GM19455 (cell line): ENCODE data around the gene NAT8L.

Source experiments
- ATAC-seq: cut with Tn5 transposase; IDR thresholded peaks from one replicate; pipeline ENCODE4 v1.9.1; 2021; ENCODE audit not compliant: unreplicated experiment

Gene NAT8L

DNA sequence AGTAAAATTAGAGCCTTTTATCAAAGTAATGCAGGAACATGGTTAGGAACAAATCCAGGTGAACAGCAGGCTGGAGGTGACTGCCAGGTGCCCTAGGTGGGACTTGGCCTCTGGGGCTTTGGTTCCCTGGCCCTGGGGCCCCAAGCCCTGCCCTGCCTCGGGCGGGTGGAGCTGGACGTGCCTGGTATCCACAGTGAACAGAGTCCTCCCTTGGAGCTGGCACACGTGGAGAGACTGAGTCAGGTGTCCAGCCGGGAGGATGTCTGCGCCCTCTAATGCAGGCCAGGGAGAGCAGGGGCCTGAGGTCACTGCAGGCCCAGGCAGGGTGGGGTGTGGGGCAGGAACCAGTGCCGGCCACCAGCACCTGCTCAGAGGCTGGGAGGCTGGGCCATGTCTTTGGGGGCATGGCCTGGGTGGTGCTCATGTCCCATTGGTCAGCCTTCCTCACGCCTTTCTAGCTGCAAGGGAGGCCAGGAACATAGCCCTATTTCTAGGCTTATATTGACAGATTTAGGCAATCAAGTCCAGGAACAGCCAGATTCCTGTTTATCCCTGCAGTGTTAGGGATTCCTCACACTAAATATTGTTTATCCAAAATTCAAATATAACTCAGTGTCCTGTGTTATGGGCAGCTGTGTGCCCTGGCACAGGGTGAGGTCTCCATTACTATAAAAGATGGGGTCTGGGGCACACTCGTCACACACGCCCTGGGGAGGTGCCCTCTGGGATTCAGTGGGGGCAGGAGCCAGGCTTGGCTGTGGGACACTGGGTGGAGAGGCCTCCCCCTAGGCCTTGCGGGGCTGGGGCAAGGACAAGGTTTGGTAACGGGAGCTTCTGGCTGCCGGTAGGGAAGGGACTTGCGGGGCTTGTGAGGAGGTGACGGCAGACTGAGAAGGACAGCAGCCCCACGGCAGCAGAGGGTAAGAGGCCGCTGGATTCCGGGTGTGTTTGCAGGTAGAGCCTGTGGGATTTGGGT is 14.3 kb upstream of the NAT8L start:
- ATAC-seq = no peak

DNA sequence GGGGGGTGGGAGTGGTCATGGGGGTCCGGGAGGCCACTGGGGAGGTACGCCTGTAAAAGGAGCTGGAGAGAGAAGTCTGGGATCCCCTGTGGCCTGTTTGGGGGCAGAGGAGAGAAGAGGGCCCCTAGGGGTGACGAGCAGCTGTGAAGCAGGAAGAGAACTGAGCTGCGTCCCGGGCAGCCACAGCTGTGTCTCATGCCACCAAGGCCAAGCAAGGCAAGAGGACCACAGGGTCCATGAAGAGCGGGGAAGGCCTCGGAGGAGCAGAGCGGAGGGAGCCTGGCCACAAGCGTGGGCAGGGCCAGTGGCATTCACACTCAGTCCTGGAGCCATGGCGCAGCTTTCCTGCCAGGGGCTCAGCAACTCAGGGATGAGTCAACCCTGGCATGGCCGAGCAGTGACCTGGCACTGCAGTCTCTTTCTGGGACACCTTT is 13.6 kb upstream of the NAT8L start:
- no peak for ATAC-seq

DNA sequence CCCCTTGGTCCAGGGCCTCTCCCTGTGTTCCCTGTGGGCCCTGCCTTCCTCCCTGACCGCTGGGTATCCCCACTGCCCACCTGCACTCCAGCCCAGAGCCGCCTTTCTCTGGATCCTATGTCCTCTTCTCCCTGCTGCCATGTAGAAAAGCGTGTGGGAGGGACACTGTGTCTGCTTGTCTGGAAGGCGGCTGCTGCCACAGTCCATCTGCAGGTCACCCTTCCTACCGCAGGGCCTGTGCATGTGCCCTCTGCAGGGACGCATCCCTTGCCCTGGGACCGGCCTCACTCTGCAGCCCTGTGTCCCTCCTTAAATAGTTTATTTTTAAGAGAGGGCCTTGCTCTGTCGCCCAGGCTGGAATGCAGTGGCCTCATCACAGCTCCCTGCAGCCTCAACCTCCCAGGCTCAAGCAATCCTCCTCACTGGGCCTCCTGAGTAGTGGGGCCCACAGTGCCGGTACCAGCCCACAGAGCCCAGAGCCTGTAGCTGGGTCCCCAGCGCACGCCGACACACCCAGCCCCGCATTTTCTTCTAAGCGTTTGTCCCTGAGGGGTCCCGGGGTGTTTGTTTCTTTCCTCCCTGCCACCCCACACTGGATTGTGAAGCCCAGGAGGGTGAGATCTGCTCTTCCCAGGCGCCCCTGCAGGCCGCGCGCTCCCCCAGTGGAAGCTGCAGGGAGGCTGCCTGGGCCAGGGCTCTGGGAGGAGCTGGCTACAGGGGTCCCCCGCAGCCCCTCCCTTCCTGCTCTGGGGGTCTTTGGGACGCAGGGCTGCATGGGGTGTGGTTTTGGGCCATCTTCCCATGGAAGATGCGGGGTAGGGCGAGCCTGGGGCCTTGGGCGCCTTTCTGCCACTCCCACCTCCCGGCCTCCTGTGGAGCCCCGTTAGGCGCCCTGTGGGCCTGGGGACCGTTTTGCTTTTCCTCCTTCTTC is 12.8 kb upstream of the NAT8L start:
- no peak for ATAC-seq

DNA sequence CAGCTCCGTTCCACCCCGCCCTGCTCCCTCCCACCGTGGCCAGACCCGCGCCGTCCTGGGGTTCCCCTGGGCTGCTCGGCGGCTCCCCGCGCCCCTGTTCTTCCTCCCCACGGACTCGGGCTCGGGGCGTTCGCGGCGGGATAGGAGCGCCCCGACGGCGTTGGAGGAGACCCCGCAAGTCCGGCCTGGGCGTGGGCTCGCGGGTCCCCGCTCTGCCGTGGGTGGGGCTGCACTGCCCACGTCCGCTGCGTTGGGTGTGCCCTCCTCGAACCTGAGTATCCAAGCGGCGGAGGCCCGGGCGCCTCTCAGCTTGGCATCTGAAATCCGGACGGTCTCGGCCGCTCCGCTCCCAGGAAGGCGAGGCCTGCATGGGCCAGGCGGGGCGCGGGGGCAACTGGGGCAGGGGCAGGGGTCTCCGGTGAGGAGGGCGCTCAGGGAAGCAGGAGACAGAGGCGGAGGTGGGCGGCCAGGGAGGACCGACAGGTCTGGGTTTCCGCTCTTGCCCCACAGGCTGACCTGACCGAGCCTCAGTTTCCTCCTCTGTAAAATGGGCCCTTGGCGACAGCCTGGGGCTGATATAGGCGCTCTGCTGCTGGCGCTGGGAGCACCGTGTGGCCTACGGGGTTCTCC is 12.0 kb upstream of the NAT8L start:
- no peak for ATAC-seq

DNA sequence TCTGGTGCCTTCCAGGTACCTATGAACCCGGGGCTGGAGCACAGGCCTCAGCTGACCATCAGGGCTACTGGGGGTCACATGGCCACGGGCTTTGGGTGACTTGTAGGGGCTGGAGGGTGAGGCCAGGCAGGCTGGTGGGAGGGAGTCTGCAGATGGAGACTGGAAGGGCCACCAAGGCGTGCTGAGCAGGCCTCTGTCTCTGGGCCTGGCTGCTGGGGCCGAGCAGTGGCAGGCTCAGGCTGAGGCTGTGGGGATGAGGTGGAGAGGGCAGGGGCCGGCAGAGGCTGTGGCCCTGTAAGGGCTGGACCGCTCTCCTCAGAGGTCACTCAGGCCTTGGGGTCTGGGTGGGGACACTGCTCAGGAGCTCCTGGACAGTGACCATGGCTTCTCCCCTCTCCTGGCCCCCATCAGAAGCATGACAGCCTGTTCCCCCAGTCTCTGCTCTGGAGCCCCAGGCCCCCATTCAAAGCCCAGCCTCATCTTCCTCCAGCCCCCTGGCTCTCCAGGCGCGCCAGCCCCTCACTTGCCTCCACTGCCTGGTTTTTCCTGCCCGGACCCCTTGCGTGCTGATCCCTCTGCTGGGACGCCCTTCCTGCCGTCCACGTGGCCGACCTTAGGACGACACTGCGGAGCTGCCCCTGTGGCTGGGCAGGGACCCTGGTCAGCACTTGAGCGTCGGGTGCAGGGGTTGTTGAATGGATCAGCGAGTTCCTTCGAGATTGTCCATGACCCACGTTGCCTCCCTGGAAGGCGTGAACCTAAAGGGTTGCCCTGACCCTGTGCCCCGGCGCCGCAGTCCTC is 11.1 kb upstream of the NAT8L start:
- ATAC-seq = no peak

DNA sequence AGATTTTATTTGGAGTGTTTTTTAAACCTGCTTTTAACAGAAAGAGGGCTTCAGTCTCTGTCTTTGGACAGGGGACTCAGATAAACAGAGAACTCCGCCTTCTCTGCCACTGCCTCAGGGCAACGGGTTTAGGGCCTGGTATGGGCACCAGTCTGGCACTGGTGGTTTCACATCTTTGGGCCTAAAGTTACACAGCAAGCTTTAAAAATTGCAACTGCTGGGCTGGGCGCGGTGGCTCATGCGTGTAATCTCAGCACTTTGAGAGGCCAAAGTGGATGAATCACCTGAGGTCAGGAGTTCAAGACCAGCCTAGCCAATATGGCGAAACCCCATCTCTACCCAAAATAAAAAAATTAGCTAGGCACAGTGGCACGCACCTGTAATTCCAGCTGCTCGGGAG is 10.3 kb upstream of the NAT8L start:
- no peak for ATAC-seq

DNA sequence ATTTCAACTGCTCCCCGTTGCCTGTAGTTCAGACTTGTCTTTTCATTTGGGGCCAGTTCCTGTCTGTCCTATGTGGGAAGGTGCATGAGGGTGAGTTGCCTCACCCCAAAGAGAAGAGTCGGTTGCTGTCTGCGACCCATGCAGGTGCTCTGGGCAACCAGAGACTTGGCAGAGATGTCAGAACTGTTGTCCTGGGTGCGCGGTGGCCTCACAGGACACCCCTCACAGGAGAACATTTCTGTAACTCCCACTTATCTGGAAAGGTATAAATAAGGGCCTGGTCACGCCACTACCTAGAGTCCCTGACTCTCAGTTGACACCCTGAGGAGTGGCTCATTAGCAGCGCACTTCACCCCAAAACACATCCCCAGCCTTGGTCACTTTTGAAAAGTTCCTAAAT is 9.7 kb upstream of the NAT8L start:
- ATAC-seq = no peak

DNA sequence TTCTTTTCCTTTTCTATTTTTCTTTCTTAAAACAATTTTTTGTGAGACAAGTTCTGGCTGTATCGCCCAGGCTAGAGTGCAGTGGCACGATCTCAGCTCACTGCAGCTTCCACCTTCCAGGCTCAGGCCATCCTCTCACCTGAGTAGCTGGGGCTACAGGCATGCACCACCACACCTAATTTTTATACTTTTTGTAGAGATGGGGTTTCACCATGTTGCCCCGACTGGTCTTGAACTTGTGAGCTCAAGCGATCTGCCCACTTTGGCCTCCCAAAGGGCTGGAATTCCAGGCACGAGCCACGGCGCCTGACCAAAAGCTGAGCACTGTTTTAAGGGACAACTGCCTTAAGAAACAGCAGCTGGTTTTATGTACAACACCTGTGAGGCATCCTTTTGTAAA is 9.3 kb upstream of the NAT8L start:
- ATAC-seq = no peak

DNA sequence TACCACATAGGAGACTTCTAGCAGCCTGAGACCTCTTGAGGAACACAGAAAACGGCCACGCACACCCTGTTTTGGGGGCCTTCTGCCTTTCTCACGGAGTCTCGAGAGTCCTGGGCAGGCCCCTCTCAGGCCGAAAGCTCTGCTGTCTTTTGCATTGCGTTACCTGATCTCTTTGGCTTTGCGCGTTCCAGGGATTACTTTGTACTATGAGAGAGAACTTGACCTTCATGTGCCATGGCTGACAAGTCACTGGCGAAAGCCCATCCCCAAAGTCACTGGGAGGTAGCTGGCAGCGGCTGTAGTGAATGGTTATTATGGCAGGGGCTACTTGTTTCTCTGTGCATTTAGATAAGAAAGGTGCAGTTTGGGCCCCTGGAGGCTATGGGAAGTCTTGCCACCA is 8.0 kb upstream of the NAT8L start:
- ATAC-seq = no peak

DNA sequence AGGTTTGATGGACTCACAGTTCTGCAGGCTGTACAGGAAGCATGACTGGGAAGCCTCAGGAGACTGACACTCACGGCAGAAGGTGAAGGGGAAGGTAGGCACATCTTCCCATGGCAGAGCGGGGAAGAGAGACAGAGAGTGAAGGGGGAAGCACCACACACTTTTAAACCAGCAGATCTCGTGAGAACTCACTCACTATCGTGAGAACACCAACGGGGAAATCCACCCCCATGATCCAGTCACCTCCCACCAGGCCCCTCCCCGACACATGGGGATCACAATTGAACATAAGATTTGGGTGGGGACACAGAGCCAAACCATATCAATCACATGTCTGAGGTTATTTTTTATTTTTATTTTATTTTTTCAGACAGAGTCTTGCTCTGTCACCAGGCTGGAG is 4.9 kb upstream of the NAT8L start:
- ATAC-seq = no peak

DNA sequence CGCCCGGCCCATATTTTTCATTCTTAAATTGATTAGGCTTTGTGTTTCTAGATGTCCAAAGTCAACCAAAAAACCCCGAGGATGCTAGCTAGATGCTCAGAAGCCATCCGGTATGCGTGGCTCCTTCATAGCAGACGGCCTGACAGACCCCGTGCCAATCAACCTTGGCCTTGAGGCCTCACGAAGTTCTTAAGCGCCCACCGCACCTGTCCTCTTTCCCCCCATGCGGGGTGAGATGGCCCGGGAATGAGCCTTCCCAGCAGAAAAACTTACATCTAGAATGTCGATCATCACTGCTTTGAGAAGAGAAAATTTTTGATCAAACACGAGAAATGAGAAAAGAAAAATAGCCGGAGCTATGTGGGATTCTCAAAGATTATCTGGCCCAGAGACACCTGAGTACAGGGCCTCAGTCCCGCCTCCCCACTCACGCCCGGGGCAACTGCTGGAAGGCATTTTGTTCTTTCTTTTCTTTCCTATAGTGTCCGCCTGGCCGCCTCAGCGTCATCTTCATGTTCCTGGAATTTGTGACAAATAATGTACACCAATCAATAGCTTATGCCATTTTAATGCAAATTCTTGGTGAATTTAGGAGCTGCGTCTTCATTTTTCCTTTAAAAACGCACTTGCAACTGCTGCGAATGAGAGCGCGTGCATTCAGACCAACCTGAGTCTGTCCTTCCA is 1.6 kb upstream of the NAT8L start:
- no peak for ATAC-seq

DNA sequence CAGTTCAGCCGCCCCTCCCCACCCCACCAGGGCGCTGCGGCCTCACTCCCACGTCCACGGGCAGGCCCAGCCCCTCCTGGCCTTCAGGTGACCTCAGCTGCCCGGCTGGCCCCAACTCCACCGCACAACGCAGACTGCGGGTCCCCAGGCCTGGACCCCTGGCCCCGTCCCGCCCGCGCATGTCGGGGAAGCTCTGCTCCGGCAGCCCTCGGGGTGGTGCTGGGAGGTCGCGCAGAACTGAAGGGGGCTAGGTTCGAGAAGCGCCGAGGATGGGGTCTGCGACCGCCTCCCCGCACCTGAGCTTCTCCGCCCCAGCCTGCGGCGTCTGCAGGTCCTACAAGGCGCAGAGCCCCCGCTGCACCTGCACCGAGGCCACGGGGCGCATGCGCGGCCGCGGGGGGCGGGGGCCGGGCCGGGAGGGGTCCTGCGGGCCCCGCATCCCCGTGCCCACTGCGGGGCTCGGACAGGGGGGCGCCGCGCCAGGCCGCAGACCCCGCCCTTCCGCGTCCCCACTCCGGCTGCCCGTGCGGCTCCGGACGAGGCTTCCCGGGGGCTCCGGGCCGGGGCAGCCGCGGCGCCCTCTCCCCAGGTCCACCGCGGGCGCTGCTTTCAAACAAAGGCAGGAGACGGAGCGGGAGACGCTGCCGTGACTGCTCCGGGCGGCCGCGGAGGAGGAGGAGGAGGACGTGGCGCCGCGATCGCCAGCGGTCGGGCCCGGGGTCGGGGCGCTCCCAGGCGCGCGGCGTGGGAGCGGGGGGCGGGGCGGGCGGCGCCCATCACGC is 672 bp upstream of the NAT8L start:
- no peak for ATAC-seq

DNA sequence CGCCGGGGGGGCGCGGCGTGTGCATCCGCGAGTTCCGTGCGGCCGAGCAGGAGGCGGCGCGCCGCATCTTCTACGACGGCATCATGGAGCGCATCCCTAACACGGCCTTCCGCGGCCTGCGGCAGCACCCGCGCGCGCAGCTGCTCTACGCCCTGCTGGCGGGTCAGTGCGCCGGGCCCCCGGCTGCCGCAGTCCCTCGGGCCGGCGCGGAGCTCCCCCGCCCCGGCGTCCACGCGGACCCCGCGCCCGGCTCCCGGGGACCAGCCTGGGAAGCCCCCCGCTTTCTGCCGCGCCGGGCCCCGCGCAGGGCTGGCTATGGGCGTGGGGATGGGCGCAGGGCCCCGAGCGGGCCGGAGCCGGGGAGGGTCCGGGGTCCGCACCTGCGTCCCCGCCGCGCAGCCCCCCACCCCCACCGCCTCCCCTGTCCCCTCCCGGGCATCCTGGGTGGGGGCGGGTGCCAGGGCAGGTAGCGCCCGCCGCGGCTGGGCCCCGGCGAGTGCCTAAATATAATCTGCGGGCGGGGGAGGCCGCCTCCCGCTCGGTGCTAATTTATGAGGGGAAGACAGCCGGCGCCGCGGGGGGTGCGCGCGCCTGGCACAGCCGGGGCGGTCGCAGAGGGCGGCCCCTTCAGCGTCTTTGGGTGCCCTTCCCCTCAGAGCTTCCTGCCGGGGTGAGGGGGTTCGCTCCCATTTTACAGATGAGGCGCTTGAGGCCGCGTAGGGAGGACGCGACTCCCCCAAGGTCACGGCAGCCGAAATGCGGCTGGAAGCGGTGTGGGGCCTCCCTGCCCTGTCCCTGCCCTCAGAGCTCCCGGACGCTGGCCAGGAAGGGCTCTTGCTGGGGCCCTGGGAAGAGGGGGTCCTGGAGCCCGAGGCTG is 837 bp downstream of the NAT8L start:
- ATAC-seq = no peak

DNA sequence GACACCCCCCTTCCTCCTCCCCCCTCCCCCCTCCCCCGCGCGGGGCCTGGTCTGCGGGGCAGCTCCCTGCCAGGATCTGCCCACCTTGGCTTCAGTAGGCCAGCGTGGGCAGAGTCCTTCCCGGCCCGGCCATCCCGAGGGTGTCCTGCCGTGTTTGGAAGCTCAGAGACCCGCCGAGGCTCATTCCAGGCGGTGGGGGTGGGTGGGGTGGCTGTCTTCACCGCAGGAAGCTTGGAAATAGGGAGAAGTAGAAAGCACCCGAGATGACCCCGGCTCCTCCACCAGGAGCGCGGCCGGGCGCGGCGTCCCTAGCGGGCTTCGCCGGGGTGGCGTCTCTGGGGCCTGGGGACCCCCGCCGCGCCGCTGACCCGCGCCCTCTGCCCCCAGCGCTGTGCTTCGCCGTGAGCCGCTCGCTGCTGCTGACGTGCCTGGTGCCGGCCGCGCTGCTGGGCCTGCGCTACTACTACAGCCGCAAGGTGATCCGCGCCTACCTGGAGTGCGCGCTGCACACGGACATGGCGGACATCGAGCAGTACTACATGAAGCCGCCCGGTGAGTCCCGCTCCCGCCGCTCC is 1.6 kb downstream of the NAT8L start:
- ATAC-seq = no peak

DNA sequence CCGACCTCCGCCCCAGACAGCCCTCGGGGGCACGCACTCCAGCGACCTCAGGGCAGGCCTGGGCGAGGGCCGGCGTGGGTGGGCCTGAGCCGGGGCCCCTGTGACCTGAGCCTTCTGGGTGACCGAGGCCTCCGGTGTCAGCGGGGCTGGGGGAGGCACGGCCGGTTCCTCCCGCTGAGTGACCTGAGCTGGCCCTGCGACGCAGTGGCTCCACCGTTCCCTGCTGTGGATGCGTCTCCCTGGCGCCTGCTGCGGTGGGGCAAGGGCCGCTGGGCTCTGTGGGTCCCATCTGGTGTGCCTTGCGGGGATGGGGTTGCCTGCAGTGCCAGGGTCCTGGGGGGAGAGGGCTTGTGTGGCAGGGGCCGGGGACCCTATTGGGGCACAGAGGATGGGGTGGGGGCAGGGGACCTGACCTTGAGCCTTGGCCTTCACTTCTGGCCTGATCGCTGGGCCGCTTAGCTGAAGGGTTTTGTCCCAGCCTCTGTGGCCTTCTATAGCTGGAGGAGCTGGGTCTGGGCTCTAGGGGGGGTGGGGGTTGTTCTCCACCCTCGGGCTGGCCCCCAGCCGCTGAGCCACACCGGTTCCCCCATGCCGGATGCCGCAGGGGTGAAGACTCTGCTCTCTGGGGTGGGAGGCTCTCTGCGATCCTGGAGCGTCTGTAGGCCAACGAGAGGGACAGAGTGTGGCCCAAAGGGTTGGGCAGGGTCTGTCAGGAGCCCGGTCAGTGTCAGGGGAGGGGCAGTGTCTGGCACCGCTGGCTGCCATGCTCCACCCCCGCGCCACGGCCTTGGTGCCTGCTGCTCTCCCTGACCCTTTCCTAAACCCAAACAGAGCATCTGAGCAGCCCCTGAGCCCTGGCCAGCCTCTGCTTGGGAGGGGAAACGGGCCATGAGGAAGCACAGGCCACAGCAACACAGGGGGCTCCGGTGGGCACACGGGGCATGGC is 2.3 kb downstream of the NAT8L start:
- ATAC-seq = no peak

DNA sequence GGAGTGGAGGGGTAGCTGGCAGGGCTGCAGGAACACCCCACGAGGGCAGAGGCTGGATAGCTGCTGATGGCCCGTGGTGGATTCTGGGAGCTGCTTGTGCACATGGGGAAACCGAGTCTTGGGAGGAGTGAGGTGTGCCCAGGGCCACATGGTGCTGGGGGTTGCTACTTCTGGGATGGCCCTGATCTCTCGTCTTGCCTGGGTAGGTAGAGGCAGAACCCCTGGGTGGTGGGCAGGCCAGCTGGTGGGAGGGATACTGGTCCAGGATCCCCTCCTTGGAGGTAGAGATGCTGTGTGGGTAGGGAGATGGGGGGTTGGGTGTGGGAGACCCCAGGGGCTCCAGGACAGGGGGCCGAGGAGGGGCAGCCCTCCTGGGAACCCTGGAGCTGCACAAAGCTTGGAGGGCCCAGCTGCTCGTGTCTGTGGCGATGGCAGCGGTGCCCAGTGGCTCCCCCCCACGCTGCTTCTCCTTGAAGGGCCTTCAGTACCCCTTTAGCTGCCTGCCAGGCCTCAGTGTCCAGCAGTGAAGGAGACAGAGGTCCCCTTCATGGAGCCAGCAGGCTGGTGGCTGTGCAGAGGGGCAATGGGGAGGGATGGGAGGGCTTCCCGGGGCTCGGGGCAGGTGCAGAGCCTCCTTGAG is 3.2 kb downstream of the NAT8L start:
- no peak for ATAC-seq
